HL-60 (cell line): ENCODE results near the gene RBM15.

Experiments used
- CTCF ChIP-seq: IDR thresholded peaks from one replicate; pipeline ENCODE4 v1.5.1; 2011; ENCODE audit warnings: low read length, control low read depth, inconsistent platforms; ENCODE audit not compliant: insufficient read depth
- GABPA ChIP-seq: IDR thresholded peaks from 2 replicates; pipeline ENCODE4 v1.6.1; 2012; ENCODE audit warnings: low read depth
- POLR2AphosphoS5 ChIP-seq: IDR thresholded peaks from 2 replicates; pipeline ENCODE4 v1.6.1; 2012; ENCODE audit warnings: low read depth
- SPI1 ChIP-seq: IDR thresholded peaks from 2 replicates; pipeline ENCODE4 v1.6.1; 2012; ENCODE audit warnings: low read depth, mild to moderate bottlenecking, borderline replicate concordance
- TF ChIP-seq, protein P1 (sequence below): IDR thresholded peaks from 2 replicates; pipeline ENCODE4 v1.6.1; 2012; ENCODE audit warnings: low read depth; ENCODE audit not compliant: insufficient replicate concordance

GRCh38 chr1:110336300-110337039, 2.7 kb upstream of the RBM15 start:
- TF ChIP-seq CTCF (no peak), POLR2AphosphoS5 (no peak), GABPA (no peak), SPI1 (no peak)
- TF ChIP-seq, protein P1, sequence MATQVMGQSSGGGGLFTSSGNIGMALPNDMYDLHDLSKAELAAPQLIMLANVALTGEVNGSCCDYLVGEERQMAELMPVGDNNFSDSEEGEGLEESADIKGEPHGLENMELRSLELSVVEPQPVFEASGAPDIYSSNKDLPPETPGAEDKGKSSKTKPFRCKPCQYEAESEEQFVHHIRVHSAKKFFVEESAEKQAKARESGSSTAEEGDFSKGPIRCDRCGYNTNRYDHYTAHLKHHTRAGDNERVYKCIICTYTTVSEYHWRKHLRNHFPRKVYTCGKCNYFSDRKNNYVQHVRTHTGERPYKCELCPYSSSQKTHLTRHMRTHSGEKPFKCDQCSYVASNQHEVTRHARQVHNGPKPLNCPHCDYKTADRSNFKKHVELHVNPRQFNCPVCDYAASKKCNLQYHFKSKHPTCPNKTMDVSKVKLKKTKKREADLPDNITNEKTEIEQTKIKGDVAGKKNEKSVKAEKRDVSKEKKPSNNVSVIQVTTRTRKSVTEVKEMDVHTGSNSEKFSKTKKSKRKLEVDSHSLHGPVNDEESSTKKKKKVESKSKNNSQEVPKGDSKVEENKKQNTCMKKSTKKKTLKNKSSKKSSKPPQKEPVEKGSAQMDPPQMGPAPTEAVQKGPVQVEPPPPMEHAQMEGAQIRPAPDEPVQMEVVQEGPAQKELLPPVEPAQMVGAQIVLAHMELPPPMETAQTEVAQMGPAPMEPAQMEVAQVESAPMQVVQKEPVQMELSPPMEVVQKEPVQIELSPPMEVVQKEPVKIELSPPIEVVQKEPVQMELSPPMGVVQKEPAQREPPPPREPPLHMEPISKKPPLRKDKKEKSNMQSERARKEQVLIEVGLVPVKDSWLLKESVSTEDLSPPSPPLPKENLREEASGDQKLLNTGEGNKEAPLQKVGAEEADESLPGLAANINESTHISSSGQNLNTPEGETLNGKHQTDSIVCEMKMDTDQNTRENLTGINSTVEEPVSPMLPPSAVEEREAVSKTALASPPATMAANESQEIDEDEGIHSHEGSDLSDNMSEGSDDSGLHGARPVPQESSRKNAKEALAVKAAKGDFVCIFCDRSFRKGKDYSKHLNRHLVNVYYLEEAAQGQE, result no peak
